Liver (tissue), 9 donors: ENCODE results near the gene UIMC1. TPM values are rescaled to one million over a fixed set of nuclear protein-coding genes. Genes with fewer than 3 reads are reported as not detected.

ENCODE experiments used
- DNase-seq: peaks from one replicate; pipeline ENCODE4 v3.0.0-alpha.2; 2017; ENCODE audit warnings: low spot score
- H3K27ac ChIP-seq, 2 donors: one replicate each; pipeline ENCODE4 v1.7.0; 2013; ENCODE audit warnings: inconsistent platforms in 2 of 2, low read length in 2 of 2, control low read depth in 1 of 2, low read depth in 1 of 2, mild to moderate bottlenecking in 1 of 2
- H3K27me3 ChIP-seq, 4 donors: one replicate each; pipeline versions ENCODE4 v1.6.1 to v1.7.0; 2013; ENCODE audit warnings: low read length in 3 of 4, inconsistent platforms in 1 of 4, mild to moderate bottlenecking in 1 of 4, moderate library complexity in 1 of 4; ENCODE audit not compliant: control insufficient read depth in 4 of 4, insufficient read depth in 4 of 4
- H3K36me3 ChIP-seq, 4 donors: one replicate each; pipeline versions ENCODE4 v1.6.1 to v1.7.0; 2013; ENCODE audit warnings: low read length in 3 of 4, mild to moderate bottlenecking in 3 of 4, low read depth in 1 of 4, moderate library complexity in 1 of 4; ENCODE audit not compliant: control insufficient read depth in 4 of 4, insufficient read depth in 3 of 4
- H3K4me1 ChIP-seq, 4 donors: one replicate each; pipeline versions ENCODE4 v1.6.1 to v1.7.0; 2013; ENCODE audit warnings: low read length in 3 of 4, mild to moderate bottlenecking in 3 of 4, moderate library complexity in 1 of 4; ENCODE audit not compliant: control insufficient read depth in 4 of 4, insufficient read depth in 4 of 4
- H3K4me3 ChIP-seq, 3 donors: one replicate each; pipeline versions ENCODE4 v1.6.1 to v1.7.0; 2013; ENCODE audit warnings: low read length in 3 of 3, control low read depth in 1 of 3, low read depth in 1 of 3, mild to moderate bottlenecking in 1 of 3
- H3K9ac ChIP-seq, 2 donors: one replicate each; pipeline ENCODE4 v1.7.0; 2013; ENCODE audit warnings: low read length in 2 of 2, mild to moderate bottlenecking in 2 of 2, moderate library complexity in 2 of 2, control low read depth in 1 of 2, low read depth in 1 of 2
- H3K9me3 ChIP-seq, 4 donors: one replicate each; pipeline versions ENCODE4 v1.6.1 to v1.7.0; 2013; ENCODE audit warnings: low read length in 3 of 4; ENCODE audit not compliant: control insufficient read depth in 4 of 4
- EGR1 ChIP-seq, 2 donors: IDR thresholded peaks; 2 replicates each; pipeline ENCODE4 v1.6.1; 2016 to 2018; ENCODE audit warnings: antibody characterized with exemption in 2 of 2, low read depth in 2 of 2
- FOXA1 ChIP-seq: IDR thresholded peaks from 2 replicates; pipeline ENCODE4 v1.6.1; 2016; ENCODE audit warnings: antibody characterized with exemption
- FOXA2 ChIP-seq: IDR thresholded peaks from 2 replicates; pipeline ENCODE4 v1.6.1; 2016; ENCODE audit warnings: antibody characterized with exemption
- GABPA ChIP-seq, 2 donors: IDR thresholded peaks in 1 of 2; conservative IDR thresholded peaks in 1 of 2; 2 replicates each; pipeline ENCODE4 v1.6.1; 2016; ENCODE audit warnings: antibody characterized with exemption in 2 of 2, mild to moderate bottlenecking in 1 of 2, moderate library complexity in 1 of 2
- HNF4A ChIP-seq, 2 donors: conservative IDR thresholded peaks; 2 replicates each; pipeline ENCODE4 v1.6.1; 2016; ENCODE audit warnings: antibody characterized with exemption in 2 of 2, mild to moderate bottlenecking in 2 of 2
- HNF4G ChIP-seq: IDR thresholded peaks from 2 replicates; pipeline ENCODE4 v1.6.1; 2016; ENCODE audit warnings: antibody characterized with exemption
- JUND ChIP-seq, 2 donors: IDR thresholded peaks; 2 replicates each; pipeline ENCODE4 v1.6.1; 2016; ENCODE audit warnings: antibody characterized with exemption in 2 of 2
- NR2F2 ChIP-seq: IDR thresholded peaks from 2 replicates; pipeline ENCODE4 v1.6.1; 2016; ENCODE audit warnings: antibody characterized with exemption
- RAD21 ChIP-seq, 2 donors: IDR thresholded peaks; 2 replicates each; pipeline ENCODE4 v1.6.1; 2016; ENCODE audit warnings: antibody characterized with exemption in 2 of 2, mild to moderate bottlenecking in 2 of 2
- RXRA ChIP-seq, 2 donors: IDR thresholded peaks; 2 replicates each; pipeline ENCODE4 v1.6.1; 2017 to 2018; ENCODE audit warnings: antibody characterized with exemption in 2 of 2, mild to moderate bottlenecking in 1 of 2
- SP1 ChIP-seq: IDR thresholded peaks from 2 replicates; pipeline ENCODE4 v1.6.1; 2018; ENCODE audit warnings: antibody characterized with exemption, mild to moderate bottlenecking
- YY1 ChIP-seq: IDR thresholded peaks from 2 replicates; pipeline ENCODE4 v1.6.1; 2016; ENCODE audit warnings: antibody characterized with exemption, mild to moderate bottlenecking
- WGBS: extraction: QIAGEN DNeasy Blood & Tissue Kit; methylation state at CpG from one replicate; pipeline ENCODE4 v1.1.7; 2013; 5-methylcytosine and 5-hydroxymethylcytosine counted together
- polyA plus RNA-seq, 2 donors: library from polyadenylated mRNA; stranded (reverse) in 1 of 2; unstranded in 1 of 2; fragments of 200-250 nt in 1 of 2; fragments of >200 nt in 1 of 2; fragmentation: Nextera tagmentation in 1 of 2; extraction: Ambion mirVana in 1 of 2; gene quantifications; one replicate each; pipeline versions ENCODE4 v1.2.1 to v1.2.3, GENCODE V29; 2013 to 2015
- total RNA-seq, 2 donors: library from RNA; depleted of rRNA; stranded (reverse); fragments of >200 nt; gene quantifications; one replicate each; pipeline ENCODE4 v1.2.3, GENCODE V29; 2014
- TF ChIP-seq, protein P1 (sequence below): IDR thresholded peaks from 2 replicates; pipeline ENCODE4 v1.6.1; 2016; ENCODE audit warnings: antibody characterized with exemption
- TF ChIP-seq, protein P2 (sequence below): fragments of 150-350 bp; IDR thresholded peaks from 2 replicates; pipeline ENCODE4 v1.5.1; 2017; ENCODE audit warnings: improper control_type of control experiment, low read depth, low read length; ENCODE audit not compliant: missing input control
- TF ChIP-seq, protein P3 (sequence below): IDR thresholded peaks from 2 replicates; pipeline ENCODE4 v1.6.1; 2016; ENCODE audit warnings: antibody characterized with exemption
- TF ChIP-seq, protein P4 (sequence below): IDR thresholded peaks from 2 replicates; pipeline ENCODE4 v1.6.1; 2016; ENCODE audit warnings: antibody characterized with exemption
- TF ChIP-seq, protein P5 (sequence below): IDR thresholded peaks from 2 replicates; pipeline ENCODE4 v1.6.1; 2016; ENCODE audit warnings: antibody characterized with exemption, mild to moderate bottlenecking
- donor health status: healthy.
- donor health status: healthy.
- donor health status: healthy.
- donor health status: healthy.
- donor health status: healthy.

The UIMC1 gene
- total and polyA plus RNA-seq, 4 donors, result 5.9 to 26.0 (median 11.7) TPM

DNA sequence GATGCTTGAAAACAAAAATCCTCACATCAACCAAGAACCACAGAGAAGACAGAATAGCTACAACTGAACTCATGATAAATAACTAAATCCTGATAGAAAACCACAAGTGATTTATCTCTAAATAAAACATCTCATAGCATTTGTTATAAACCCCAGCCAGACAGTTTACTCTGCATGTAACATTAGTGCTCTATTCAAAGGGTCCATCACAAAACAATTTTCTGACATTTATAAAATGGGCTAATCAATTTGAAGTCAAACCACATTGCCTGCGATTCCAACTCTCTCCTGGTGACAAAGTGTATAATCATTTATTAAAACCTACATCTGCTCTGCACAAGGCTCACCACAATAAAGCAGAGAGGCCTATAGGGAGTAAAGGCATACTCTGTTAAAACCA is 49.8 kb downstream of the UIMC1 start:
- no peak for TF ChIP-seq SP1
- Histone ChIP-seq H3K9me3 (no peaks in the 10 kb centered on the region), H3K4me1 (peaks cover 0 to 3% (median 0%) of the 10 kb centered on the region in 4 donors), H3K27me3 (no peaks in the 10 kb centered on the region), H3K36me3 (peaks cover 4 to 14% (median 9%) of the 10 kb centered on the region in 4 donors), H3K4me3 (no peak overlapping the region), H3K9ac (no peak overlapping the region), H3K27ac (no peak overlapping the region)
- 95% methylated on average over 1 of the region's 1 CpG for WGBS
- DNase-seq, result no peak

DNA sequence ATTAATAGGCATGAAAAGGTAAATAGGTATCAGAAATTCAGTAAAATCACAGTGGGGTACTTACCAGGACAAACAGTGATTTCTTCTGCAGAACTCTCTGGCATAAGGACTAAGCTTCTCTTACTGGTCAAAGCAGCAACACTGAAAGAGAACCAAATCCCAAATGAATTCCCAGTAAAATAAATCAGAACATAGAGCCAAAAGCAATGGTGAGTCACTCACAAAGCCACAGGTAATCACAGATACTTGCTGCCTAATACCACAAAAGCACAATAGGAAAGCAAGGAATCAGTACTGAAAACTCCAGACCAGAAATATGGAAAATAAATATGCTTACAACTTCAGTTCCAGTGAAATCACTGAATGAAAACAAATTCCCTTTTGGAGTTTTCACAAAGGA is 50.7 kb downstream of the UIMC1 start:
- no peak overlapping the region for H3K4me3 ChIP-seq
- TF ChIP-seq HNF4A (conservative IDR thresholded peaks at IDR 0.05) (no peak), HNF4G (no peak), SP1 (no peak), RAD21 (IDR thresholded peaks at IDR 0.05) (no peak), GABPA (IDR thresholded peaks at IDR 0.05 in 1 of 2, conservative IDR thresholded peaks at IDR 0.05 in 1 of 2) (no peak), JUND (IDR thresholded peaks at IDR 0.05) (no peak), EGR1 (IDR thresholded peaks at IDR 0.05; ENCODE audit: low read depth in 2 of 2) (no peak), YY1 (no peak), FOXA1 (no peak), RXRA (IDR thresholded peaks at IDR 0.05) (no peak), NR2F2 (no peak)
- TF ChIP-seq, protein P1, sequence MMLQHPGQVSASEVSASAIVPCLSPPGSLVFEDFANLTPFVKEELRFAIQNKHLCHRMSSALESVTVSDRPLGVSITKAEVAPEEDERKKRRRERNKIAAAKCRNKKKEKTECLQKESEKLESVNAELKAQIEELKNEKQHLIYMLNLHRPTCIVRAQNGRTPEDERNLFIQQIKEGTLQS, result no peak
- TF ChIP-seq, protein P2, sequence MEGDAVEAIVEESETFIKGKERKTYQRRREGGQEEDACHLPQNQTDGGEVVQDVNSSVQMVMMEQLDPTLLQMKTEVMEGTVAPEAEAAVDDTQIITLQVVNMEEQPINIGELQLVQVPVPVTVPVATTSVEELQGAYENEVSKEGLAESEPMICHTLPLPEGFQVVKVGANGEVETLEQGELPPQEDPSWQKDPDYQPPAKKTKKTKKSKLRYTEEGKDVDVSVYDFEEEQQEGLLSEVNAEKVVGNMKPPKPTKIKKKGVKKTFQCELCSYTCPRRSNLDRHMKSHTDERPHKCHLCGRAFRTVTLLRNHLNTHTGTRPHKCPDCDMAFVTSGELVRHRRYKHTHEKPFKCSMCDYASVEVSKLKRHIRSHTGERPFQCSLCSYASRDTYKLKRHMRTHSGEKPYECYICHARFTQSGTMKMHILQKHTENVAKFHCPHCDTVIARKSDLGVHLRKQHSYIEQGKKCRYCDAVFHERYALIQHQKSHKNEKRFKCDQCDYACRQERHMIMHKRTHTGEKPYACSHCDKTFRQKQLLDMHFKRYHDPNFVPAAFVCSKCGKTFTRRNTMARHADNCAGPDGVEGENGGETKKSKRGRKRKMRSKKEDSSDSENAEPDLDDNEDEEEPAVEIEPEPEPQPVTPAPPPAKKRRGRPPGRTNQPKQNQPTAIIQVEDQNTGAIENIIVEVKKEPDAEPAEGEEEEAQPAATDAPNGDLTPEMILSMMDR, result no peak
- TF ChIP-seq, protein P3, sequence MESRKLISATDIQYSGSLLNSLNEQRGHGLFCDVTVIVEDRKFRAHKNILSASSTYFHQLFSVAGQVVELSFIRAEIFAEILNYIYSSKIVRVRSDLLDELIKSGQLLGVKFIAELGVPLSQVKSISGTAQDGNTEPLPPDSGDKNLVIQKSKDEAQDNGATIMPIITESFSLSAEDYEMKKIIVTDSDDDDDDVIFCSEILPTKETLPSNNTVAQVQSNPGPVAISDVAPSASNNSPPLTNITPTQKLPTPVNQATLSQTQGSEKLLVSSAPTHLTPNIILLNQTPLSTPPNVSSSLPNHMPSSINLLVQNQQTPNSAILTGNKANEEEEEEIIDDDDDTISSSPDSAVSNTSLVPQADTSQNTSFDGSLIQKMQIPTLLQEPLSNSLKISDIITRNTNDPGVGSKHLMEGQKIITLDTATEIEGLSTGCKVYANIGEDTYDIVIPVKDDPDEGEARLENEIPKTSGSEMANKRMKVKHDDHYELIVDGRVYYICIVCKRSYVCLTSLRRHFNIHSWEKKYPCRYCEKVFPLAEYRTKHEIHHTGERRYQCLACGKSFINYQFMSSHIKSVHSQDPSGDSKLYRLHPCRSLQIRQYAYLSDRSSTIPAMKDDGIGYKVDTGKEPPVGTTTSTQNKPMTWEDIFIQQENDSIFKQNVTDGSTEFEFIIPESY, result no peak
- no peak for DNase-seq
- no peak overlapping the region for H3K9ac ChIP-seq
- H3K27me3 ChIP-seq, result no peaks in the 10 kb centered on the region
- no peak overlapping the region for H3K27ac ChIP-seq
- no peaks in the 10 kb centered on the region for H3K9me3 ChIP-seq
- H3K4me1 ChIP-seq, result peaks cover 0 to 3% (median 0%) of the 10 kb centered on the region in 4 donors
- peaks cover 4 to 14% (median 9%) of the 10 kb centered on the region in 4 donors for H3K36me3 ChIP-seq

DNA sequence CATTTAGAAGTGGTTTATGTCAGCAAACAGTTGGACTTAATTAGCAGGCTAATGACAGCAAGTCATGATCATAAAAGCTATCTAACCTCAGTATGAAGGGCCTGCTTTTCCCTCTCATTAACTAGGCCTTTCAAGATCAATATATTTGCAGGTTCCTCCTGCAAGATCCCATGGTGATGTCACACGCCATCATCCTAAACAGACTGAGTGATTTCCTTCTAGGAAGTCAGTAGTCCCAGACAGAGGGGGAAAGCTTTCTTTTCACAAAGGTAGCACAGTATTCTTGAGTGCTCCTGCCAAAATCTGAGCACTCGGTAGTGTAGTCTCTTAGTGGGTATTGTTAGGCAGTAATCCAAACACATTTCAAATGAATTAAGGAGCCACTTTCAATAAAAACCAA is 52.5 kb downstream of the UIMC1 start:
- no peak overlapping the region for H3K4me3 ChIP-seq
- H3K9me3 ChIP-seq, result no peaks in the 10 kb centered on the region
- no peak overlapping the region for H3K27ac ChIP-seq
- no peak for DNase-seq
- 93% methylated on average over 2 of the region's 2 CpGs for WGBS
- H3K4me1 ChIP-seq, result peaks cover 0 to 3% (median 0%) of the 10 kb centered on the region in 4 donors
- no peaks in the 10 kb centered on the region for H3K27me3 ChIP-seq
- peaks cover 4 to 21% (median 17%) of the 10 kb centered on the region in 4 donors for H3K36me3 ChIP-seq
- H3K9ac ChIP-seq, result no peak overlapping the region
- TF ChIP-seq, protein P2, result no peak
- TF ChIP-seq, protein P4, sequence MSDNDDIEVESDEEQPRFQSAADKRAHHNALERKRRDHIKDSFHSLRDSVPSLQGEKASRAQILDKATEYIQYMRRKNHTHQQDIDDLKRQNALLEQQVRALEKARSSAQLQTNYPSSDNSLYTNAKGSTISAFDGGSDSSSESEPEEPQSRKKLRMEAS, result no peak
- TF ChIP-seq NR2F2 (no peak), GABPA (IDR thresholded peaks at IDR 0.05 in 1 of 2, conservative IDR thresholded peaks at IDR 0.05 in 1 of 2) (no peak), RAD21 (IDR thresholded peaks at IDR 0.05) (no peak), JUND (IDR thresholded peaks at IDR 0.05) (no peak), HNF4G (no peak), EGR1 (IDR thresholded peaks at IDR 0.05; ENCODE audit: low read depth in 2 of 2) (no peak), FOXA1 (no peak), FOXA2 (no peak), HNF4A (conservative IDR thresholded peaks at IDR 0.05) (no peak), RXRA (IDR thresholded peaks at IDR 0.05) (no peak)
- TF ChIP-seq, protein P5, sequence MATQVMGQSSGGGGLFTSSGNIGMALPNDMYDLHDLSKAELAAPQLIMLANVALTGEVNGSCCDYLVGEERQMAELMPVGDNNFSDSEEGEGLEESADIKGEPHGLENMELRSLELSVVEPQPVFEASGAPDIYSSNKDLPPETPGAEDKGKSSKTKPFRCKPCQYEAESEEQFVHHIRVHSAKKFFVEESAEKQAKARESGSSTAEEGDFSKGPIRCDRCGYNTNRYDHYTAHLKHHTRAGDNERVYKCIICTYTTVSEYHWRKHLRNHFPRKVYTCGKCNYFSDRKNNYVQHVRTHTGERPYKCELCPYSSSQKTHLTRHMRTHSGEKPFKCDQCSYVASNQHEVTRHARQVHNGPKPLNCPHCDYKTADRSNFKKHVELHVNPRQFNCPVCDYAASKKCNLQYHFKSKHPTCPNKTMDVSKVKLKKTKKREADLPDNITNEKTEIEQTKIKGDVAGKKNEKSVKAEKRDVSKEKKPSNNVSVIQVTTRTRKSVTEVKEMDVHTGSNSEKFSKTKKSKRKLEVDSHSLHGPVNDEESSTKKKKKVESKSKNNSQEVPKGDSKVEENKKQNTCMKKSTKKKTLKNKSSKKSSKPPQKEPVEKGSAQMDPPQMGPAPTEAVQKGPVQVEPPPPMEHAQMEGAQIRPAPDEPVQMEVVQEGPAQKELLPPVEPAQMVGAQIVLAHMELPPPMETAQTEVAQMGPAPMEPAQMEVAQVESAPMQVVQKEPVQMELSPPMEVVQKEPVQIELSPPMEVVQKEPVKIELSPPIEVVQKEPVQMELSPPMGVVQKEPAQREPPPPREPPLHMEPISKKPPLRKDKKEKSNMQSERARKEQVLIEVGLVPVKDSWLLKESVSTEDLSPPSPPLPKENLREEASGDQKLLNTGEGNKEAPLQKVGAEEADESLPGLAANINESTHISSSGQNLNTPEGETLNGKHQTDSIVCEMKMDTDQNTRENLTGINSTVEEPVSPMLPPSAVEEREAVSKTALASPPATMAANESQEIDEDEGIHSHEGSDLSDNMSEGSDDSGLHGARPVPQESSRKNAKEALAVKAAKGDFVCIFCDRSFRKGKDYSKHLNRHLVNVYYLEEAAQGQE, result no peak
- TF ChIP-seq, protein P1, result no peak
